NCI-H446 (cell line): ENCODE data around the gene ABCA2.

Source experiments
- DNase-seq, 2 experiments: peaks; one replicate each; lab custom pipeline; 2025; lab: John Stamatoyannopoulos, UW

ABCA2 gene

GRCh38 chr9:136980669-136981478 is 47.2 kb downstream of the ABCA2 start:
- no peak for DNase-seq

- no peak for DNase-seq
Observed at GRCh38 chr9:136979769-136980587, 48.1 kb downstream of the ABCA2 start.

GRCh38 chr9:136978865-136979544 is 49.0 kb downstream of the ABCA2 start:
- no peak for DNase-seq

- DNase-seq, result no peak
Observed at GRCh38 chr9:136978073-136978864, 49.8 kb downstream of the ABCA2 start.

GRCh38 chr9:136977649-136978072 is 50.4 kb downstream of the ABCA2 start:
- no peak for DNase-seq

GRCh38 chr9:136977223-136977622 is 50.8 kb downstream of the ABCA2 start, which contains the start of gene PTGDS:
Gene PTGDS (plus strand): TSS chr9:136977504. CDS start chr9:136977579, 75 bp downstream.
- DNase-seq, result no peak

GRCh38 chr9:136975644-136976043 is 52.4 kb downstream of the ABCA2 start:
- no peak for DNase-seq

- no peak for DNase-seq
Observed at GRCh38 chr9:136974817-136975535, 53.1 kb downstream of the ABCA2 start.

GRCh38 chr9:136973618-136974617 is 54.1 kb downstream of the ABCA2 start:
- no peak for DNase-seq

- no peak for DNase-seq
Observed at GRCh38 chr9:136972743-136973142, 55.3 kb downstream of the ABCA2 start.

- no peak for DNase-seq
Observed at GRCh38 chr9:136972335-136972734, 55.7 kb downstream of the ABCA2 start.

GRCh38 chr9:136971746-136972145 is 56.3 kb downstream of the ABCA2 start:
- DNase-seq, result no peak

- DNase-seq, result no peak
Observed at GRCh38 chr9:136970361-136970760, 57.7 kb downstream of the ABCA2 start.

- DNase-seq, result no peak
Observed at GRCh38 chr9:136969774-136970173, 58.3 kb downstream of the ABCA2 start.

- DNase-seq, result no peak
Observed at GRCh38 chr9:136969150-136969549, 58.9 kb downstream of the ABCA2 start.

GRCh38 chr9:136968333-136969127 is 59.5 kb downstream of the ABCA2 start:
- DNase-seq, result no peak

- DNase-seq, result no peak
Observed at GRCh38 chr9:136965771-136966484, 62.1 kb downstream of the ABCA2 start.

- no peak for DNase-seq
Observed at GRCh38 chr9:136964833-136965422, 63.1 kb downstream of the ABCA2 start.
